Measurements from ENCODE around the gene NRL.

DNA sequence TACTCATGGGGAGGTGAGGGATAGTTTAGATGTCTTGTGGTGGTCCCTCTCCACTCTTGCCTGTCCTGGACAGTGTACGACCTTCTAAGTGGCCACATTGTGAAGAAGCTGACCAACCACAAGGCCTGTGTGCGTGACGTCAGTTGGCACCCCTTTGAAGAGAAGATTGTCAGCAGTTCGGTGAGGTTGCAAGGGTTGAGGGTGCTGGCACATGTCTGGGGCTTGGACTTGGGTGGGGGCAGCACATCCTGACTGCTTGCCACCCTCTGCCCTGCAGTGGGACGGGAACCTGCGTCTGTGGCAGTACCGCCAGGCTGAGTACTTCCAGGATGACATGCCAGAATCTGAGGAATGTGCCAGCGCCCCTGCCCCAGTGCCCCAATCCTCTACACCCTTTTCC lies 8.1 kb upstream of the NRL start:
- TF ChIP-seq, protein P1, sequence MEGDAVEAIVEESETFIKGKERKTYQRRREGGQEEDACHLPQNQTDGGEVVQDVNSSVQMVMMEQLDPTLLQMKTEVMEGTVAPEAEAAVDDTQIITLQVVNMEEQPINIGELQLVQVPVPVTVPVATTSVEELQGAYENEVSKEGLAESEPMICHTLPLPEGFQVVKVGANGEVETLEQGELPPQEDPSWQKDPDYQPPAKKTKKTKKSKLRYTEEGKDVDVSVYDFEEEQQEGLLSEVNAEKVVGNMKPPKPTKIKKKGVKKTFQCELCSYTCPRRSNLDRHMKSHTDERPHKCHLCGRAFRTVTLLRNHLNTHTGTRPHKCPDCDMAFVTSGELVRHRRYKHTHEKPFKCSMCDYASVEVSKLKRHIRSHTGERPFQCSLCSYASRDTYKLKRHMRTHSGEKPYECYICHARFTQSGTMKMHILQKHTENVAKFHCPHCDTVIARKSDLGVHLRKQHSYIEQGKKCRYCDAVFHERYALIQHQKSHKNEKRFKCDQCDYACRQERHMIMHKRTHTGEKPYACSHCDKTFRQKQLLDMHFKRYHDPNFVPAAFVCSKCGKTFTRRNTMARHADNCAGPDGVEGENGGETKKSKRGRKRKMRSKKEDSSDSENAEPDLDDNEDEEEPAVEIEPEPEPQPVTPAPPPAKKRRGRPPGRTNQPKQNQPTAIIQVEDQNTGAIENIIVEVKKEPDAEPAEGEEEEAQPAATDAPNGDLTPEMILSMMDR (IDR thresholded peaks at IDR 0.05), result no peak
- TF ChIP-seq ZFX (IDR thresholded peaks at IDR 0.05; ENCODE audit: borderline replicate concordance), result no peak

Data from 22Rv1 (cell line).